PC-9 (cell line): Measurements from ENCODE around the gene SLC18A3.

ENCODE experiments used
- EZH2 ChIP-seq: fragments of 200-600 bp; sonication (generic); IDR thresholded peaks from 2 replicates; pipeline ENCODE4 v1.8.0; 2017; ENCODE audit warnings: antibody characterized with exemption, low read depth
- TF ChIP-seq, protein P1 (sequence below): fragments of 200-600 bp; sonication (generic); conservative IDR thresholded peaks from 2 replicates; pipeline ENCODE4 v1.6.1; 2017; ENCODE audit warnings: mixed run types, antibody characterized with exemption, mild to moderate bottlenecking, moderate library complexity

DNA sequence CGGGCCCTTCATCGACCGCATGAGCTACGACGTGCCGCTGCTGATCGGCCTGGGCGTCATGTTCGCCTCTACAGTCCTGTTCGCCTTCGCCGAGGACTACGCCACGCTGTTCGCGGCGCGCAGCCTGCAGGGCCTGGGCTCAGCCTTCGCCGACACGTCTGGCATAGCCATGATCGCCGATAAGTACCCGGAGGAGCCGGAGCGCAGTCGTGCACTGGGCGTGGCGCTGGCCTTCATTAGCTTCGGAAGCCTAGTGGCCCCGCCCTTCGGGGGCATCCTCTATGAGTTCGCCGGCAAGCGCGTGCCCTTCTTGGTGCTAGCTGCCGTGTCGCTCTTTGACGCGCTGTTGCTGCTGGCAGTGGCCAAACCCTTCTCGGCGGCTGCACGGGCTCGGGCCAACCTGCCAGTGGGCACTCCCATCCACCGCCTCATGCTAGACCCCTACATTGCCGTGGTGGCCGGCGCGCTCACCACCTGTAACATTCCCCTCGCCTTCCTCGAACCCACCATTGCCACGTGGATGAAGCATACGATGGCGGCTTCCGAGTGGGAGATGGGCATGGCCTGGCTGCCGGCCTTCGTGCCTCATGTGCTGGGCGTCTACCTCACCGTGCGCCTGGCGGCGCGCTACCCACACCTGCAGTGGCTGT, 1.2 kb downstream of the SLC18A3 start:
- TF ChIP-seq, protein P1, sequence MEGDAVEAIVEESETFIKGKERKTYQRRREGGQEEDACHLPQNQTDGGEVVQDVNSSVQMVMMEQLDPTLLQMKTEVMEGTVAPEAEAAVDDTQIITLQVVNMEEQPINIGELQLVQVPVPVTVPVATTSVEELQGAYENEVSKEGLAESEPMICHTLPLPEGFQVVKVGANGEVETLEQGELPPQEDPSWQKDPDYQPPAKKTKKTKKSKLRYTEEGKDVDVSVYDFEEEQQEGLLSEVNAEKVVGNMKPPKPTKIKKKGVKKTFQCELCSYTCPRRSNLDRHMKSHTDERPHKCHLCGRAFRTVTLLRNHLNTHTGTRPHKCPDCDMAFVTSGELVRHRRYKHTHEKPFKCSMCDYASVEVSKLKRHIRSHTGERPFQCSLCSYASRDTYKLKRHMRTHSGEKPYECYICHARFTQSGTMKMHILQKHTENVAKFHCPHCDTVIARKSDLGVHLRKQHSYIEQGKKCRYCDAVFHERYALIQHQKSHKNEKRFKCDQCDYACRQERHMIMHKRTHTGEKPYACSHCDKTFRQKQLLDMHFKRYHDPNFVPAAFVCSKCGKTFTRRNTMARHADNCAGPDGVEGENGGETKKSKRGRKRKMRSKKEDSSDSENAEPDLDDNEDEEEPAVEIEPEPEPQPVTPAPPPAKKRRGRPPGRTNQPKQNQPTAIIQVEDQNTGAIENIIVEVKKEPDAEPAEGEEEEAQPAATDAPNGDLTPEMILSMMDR = no peak
- no peak for TF ChIP-seq EZH2
